Neuronal stem cell (in vitro differentiated cells): ENCODE data around the gene SGTA.
"Not testable (repeated sequence)": the region's sequence is repeated elsewhere in the genome, so short reads cannot be mapped to it uniquely, and the experiment has no call there.

ENCODE experiments used
- DNase-seq: peaks from one replicate; pipeline ENCODE4 v3.0.0-alpha.2; 2013; ENCODE audit warnings: low spot score
- H2AFZ ChIP-seq: one replicate; pipeline ENCODE4 v1.6.1; 2013; ENCODE audit warnings: mild to moderate bottlenecking, low read length, inconsistent platforms
- H2AK5ac ChIP-seq: 2 replicates; pipeline ENCODE4 v1.6.1; 2013; ENCODE audit warnings: low read depth, mild to moderate bottlenecking, inconsistent platforms, low read length, moderate library complexity, mixed read lengths
- H2BK120ac ChIP-seq: 2 replicates; pipeline ENCODE4 v1.6.1; 2013; ENCODE audit warnings: low read depth, mild to moderate bottlenecking, inconsistent platforms, low read length, moderate library complexity, mixed read lengths
- H2BK12ac ChIP-seq: one replicate; pipeline ENCODE4 v1.6.1; 2013; ENCODE audit warnings: low read length, inconsistent platforms
- H2BK15ac ChIP-seq: 2 replicates; pipeline ENCODE4 v1.6.1; 2013; ENCODE audit warnings: mild to moderate bottlenecking, low read length, inconsistent platforms, mixed read lengths
- H2BK5ac ChIP-seq: one replicate; pipeline ENCODE4 v1.6.1; 2013; ENCODE audit warnings: inconsistent platforms, mild to moderate bottlenecking, low read length, moderate library complexity
- H3K14ac ChIP-seq: one replicate; pipeline ENCODE4 v1.6.1; 2013; ENCODE audit warnings: low read length, inconsistent platforms
- H3K18ac ChIP-seq: 2 replicates; pipeline ENCODE4 v1.6.1; 2013; ENCODE audit warnings: low read length, inconsistent platforms
- H3K23ac ChIP-seq: 2 replicates; pipeline ENCODE4 v1.6.1; 2013; ENCODE audit warnings: low read depth, mild to moderate bottlenecking, mixed read lengths, low read length, inconsistent platforms; ENCODE audit not compliant: poor library complexity
- H3K27ac ChIP-seq: replicated peaks from 3 replicates; pipeline ENCODE4 v1.5.1; 2013; ENCODE audit warnings: low read length, inconsistent platforms
- H3K27me3 ChIP-seq, 3 experiments: 2 replicates each; pipeline ENCODE4 v1.6.1; 2013; ENCODE audit warnings: low read length in 3 of 3, mild to moderate bottlenecking in 2 of 3, inconsistent platforms in 1 of 3, low read depth in 1 of 3, mixed read lengths in 1 of 3, moderate library complexity in 1 of 3; ENCODE audit not compliant: control insufficient read depth in 3 of 3, insufficient read depth in 3 of 3
- H3K36me3 ChIP-seq, 2 donors: replicated peaks in 1 of 2; 2 replicates each; pipeline ENCODE4 v1.6.1; 2013; ENCODE audit warnings: low read length in 2 of 2; ENCODE audit not compliant: control insufficient read depth in 2 of 2, insufficient read depth in 2 of 2
- H3K4ac ChIP-seq: 2 replicates; pipeline ENCODE4 v1.6.1; 2013; ENCODE audit warnings: inconsistent platforms, mild to moderate bottlenecking, low read length, moderate library complexity
- H3K4me1 ChIP-seq, 2 donors: 1 replicate in 1 of 2; 2 replicates in 1 of 2; pipeline ENCODE4 v1.6.1; 2013; ENCODE audit warnings: low read length in 2 of 2, low read depth in 1 of 2; ENCODE audit not compliant: control insufficient read depth in 2 of 2, insufficient read depth in 1 of 2
- H3K4me2 ChIP-seq: one replicate; pipeline ENCODE4 v1.6.1; 2013; ENCODE audit warnings: mild to moderate bottlenecking, low read length, inconsistent platforms; ENCODE audit not compliant: insufficient read depth, poor library complexity, severe bottlenecking
- H3K4me3 ChIP-seq, 2 donors: 2 replicates each; pipeline ENCODE4 v1.5.1; 2013; ENCODE audit warnings: low read length in 2 of 2, mild to moderate bottlenecking in 2 of 2, inconsistent platforms in 1 of 2, moderate library complexity in 1 of 2
- H3K79me1 ChIP-seq: one replicate; pipeline ENCODE4 v1.6.1; 2013; ENCODE audit warnings: low read depth, mild to moderate bottlenecking, inconsistent platforms, low read length, moderate library complexity
- H3K9ac ChIP-seq: one replicate; pipeline ENCODE4 v1.6.1; 2013; ENCODE audit warnings: mild to moderate bottlenecking, low read depth, low read length, inconsistent platforms; ENCODE audit not compliant: poor library complexity
- H3K9me3 ChIP-seq, 2 donors: replicated peaks in 1 of 2; 2 replicates each; pipeline versions ENCODE3 to v1.6.1; 2013; ENCODE audit warnings: low read length in 2 of 2, mild to moderate bottlenecking in 2 of 2, inconsistent platforms in 1 of 2, low read depth in 1 of 2, mixed read lengths in 1 of 2, moderate library complexity in 1 of 2; ENCODE audit not compliant: control insufficient read depth in 2 of 2, insufficient read depth in 1 of 2
- H4K8ac ChIP-seq: one replicate; pipeline ENCODE4 v1.6.1; 2013; ENCODE audit warnings: low read depth, mild to moderate bottlenecking, inconsistent platforms, low read length, moderate library complexity
- H4K91ac ChIP-seq: one replicate; pipeline ENCODE4 v1.6.1; 2013; ENCODE audit warnings: low read length, low read depth, mild to moderate bottlenecking, inconsistent platforms; ENCODE audit not compliant: poor library complexity
- WGBS, 2 donors: extraction: QIAGEN DNeasy Blood & Tissue Kit; methylation state at CpG; one replicate each; pipeline ENCODE4 v1.1.7; 2013; ENCODE audit warnings: missing lambda C conversion rate in 2 of 2, mixed read lengths in 1 of 2; ENCODE audit not compliant: insufficient read length in 2 of 2, insufficient replicate concordance in 1 of 2; ENCODE audit errors: extremely low coverage in 2 of 2; 5-methylcytosine and 5-hydroxymethylcytosine counted together

The SGTA gene

DNA sequence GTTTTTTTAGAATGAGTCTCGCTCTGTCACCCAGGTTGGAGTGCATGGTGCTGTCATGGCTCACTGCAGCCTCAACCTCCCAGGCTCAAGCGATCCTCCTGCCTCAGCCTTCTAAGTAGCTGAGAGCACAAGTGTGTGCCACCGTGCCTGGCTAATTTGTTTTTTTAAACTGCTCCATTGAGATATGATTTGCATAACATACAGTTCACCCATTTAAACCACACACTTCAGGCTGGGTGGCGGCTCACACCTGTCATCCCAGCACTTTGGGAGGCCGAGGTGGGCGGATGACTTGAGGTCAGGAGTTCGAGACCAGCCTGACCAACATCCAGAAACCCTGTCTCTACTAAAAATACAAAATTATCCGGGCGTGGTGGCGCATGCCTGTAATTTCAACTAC lies 9.6 kb upstream of the SGTA start:
- not testable (repeated sequence) for H3K14ac ChIP-seq, H3K18ac ChIP-seq, H4K8ac ChIP-seq, H4K91ac ChIP-seq, H3K9ac ChIP-seq, H2BK15ac ChIP-seq, H2AFZ ChIP-seq, H2BK120ac ChIP-seq, H3K23ac ChIP-seq, H3K4me3 ChIP-seq, H2BK5ac ChIP-seq, H3K9me3 ChIP-seq, DNase-seq, H3K27me3 ChIP-seq, H3K4me1 ChIP-seq, H2AK5ac ChIP-seq, H3K4me2 ChIP-seq, H3K27ac ChIP-seq, H3K4ac ChIP-seq, H2BK12ac ChIP-seq
- peaks cover 22% of the 10 kb centered on the region for H3K79me1 ChIP-seq
- no CpG with 5 or more reads among the region's 10 CpGs for WGBS, 2 donors
- peaks cover 48 to 91% of the 10 kb centered on the region in 2 donors for H3K36me3 ChIP-seq

DNA sequence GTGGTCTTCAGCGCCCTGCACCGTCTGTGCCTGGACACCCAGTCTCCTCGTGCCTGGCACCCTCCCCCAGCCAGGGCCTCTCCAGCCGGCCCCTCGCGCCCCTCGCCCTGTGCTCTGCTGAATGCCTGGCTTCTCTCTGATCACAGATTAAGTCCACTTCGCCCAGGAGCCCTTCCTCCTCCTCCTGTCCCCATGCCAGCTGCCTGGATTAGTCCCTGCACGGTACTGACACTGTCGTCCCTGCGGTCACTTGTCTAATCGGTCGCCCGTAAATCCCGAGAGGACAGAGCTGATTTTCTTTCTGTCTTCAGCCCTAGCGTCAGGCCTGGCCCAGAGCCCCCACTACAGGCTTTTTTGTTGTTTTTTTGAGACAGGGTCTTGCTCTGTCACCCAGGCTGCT lies 8.8 kb upstream of the SGTA start:
- no peak overlapping the region for H3K4ac ChIP-seq
- peaks cover 43 to 91% of the 10 kb centered on the region in 2 donors for H3K36me3 ChIP-seq
- H3K4me1 ChIP-seq = no peaks in the 10 kb centered on the region
- H3K4me3 ChIP-seq = no peak overlapping the region
- no peak overlapping the region for H3K18ac ChIP-seq
- H3K23ac ChIP-seq = peak overlapping the region; percentile 31
- no peak overlapping the region for H3K27ac ChIP-seq
- H4K91ac ChIP-seq = no peak overlapping the region
- no peak overlapping the region for H3K4me2 ChIP-seq
- H3K9ac ChIP-seq = no peak overlapping the region
- no peak overlapping the region for H3K14ac ChIP-seq
- no peak overlapping the region for H2BK120ac ChIP-seq
- H2AK5ac ChIP-seq = no peak overlapping the region
- H2AFZ ChIP-seq = no peak overlapping the region
- H3K9me3 ChIP-seq = no peaks in the 10 kb centered on the region
- H4K8ac ChIP-seq = no peak overlapping the region
- WGBS, 2 donors = no CpG with 5 or more reads among the region's 16 CpGs
- no peak overlapping the region for H2BK12ac ChIP-seq
- no peak overlapping the region for H2BK5ac ChIP-seq
- H3K79me1 ChIP-seq = peaks cover 22% of the 10 kb centered on the region
- DNase-seq = no peak
- no peak overlapping the region for H2BK15ac ChIP-seq
- H3K27me3 ChIP-seq = no peaks in the 10 kb centered on the region

DNA sequence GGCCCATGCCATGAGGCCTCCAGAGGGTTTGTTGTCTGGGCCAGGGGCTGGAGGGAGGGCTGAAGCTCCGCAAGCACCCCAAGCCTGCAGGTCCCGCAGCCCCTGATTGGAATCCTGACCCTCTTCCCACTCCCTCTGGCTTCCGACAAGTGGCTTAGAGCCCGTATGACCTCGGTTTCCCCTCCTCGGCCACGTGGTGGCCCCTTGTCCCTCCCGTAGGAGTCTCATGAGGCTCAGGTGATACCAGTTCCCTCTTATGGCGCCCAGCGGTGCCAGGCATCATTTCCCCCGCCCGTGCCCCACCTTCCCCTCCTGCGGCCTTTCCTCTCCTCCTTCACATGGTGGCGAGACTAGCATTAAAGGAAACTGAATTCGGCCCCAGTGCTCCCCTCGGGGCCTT lies 8.4 kb upstream of the SGTA start:
- no peak overlapping the region for H2BK120ac ChIP-seq
- H2BK5ac ChIP-seq = no peak overlapping the region
- no peak overlapping the region for H2AK5ac ChIP-seq
- H3K4me3 ChIP-seq = no peak overlapping the region
- H2BK12ac ChIP-seq = no peak overlapping the region
- H3K4ac ChIP-seq = no peak overlapping the region
- peaks cover 38 to 88% of the 10 kb centered on the region in 2 donors for H3K36me3 ChIP-seq
- peaks cover 18% of the 10 kb centered on the region for H3K79me1 ChIP-seq
- H2BK15ac ChIP-seq = no peak overlapping the region
- H4K91ac ChIP-seq = no peak overlapping the region
- H3K4me1 ChIP-seq = no peaks in the 10 kb centered on the region
- no peaks in the 10 kb centered on the region for H3K9me3 ChIP-seq
- DNase-seq = no peak
- H2AFZ ChIP-seq = no peak overlapping the region
- H3K4me2 ChIP-seq = no peak overlapping the region
- no CpG with 5 or more reads among the region's 16 CpGs for WGBS, 2 donors
- H3K27me3 ChIP-seq = no peaks in the 10 kb centered on the region
- no peak overlapping the region for H3K14ac ChIP-seq
- peak overlapping the region; percentile 70 for H3K9ac ChIP-seq
- H4K8ac ChIP-seq = no peak overlapping the region
- H3K23ac ChIP-seq = peak overlapping the region; percentile 31
- no peak overlapping the region for H3K18ac ChIP-seq
- H3K27ac ChIP-seq = no peak overlapping the region

DNA sequence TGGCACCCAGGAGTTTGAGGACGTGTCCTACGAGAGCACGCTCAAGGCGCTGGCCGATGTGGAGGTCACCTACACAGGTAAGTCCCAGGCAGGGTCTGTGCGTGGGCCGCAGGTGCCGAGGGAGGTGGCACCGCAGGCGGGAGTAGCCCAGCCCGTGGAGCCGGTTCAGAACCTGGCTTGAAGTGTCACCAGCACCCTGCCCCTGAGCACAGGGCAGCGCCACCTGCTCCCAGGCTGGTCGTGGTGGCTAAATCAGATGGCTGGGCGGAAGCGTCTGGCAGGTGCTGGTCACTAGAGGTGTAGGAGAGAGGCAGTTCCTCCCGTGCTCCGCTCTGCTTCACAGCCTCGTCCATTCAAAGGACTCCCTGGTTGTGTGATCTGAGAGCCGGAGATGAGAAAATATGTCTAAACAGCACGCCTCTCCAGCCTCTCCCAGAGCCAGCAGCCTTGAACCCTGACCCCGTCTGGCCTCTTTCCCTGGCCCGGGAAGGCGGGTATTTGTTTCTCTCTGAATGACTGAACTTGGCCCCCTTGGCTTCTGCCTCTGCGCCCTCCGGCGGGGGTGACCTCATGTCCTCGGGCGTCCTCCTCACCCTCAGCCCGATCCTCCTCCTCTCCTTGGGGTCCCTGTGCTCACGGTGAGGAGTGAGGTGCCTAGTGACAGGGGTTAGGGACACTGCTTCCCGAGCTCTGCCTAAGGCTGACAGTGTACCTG lies 7.6 kb upstream of the SGTA start:
- H2AK5ac ChIP-seq = no peak overlapping the region
- H3K18ac ChIP-seq = no peak overlapping the region
- H3K4ac ChIP-seq = no peak overlapping the region
- H2BK120ac ChIP-seq = no peak overlapping the region
- no peak overlapping the region for H2BK5ac ChIP-seq
- no peaks in the 10 kb centered on the region for H3K27me3 ChIP-seq
- H3K9me3 ChIP-seq = no peaks in the 10 kb centered on the region
- H3K4me3 ChIP-seq = no peak overlapping the region
- peaks cover 32 to 81% of the 10 kb centered on the region in 2 donors for H3K36me3 ChIP-seq
- no peak overlapping the region for H3K27ac ChIP-seq
- no peak overlapping the region for H4K8ac ChIP-seq
- DNase-seq = no peak
- peaks cover 18% of the 10 kb centered on the region for H3K79me1 ChIP-seq
- H2AFZ ChIP-seq = no peak overlapping the region
- H2BK12ac ChIP-seq = no peak overlapping the region
- no peak overlapping the region for H3K4me2 ChIP-seq
- H2BK15ac ChIP-seq = no peak overlapping the region
- no peak overlapping the region for H3K9ac ChIP-seq
- peak overlapping the region; percentile 43 for H3K23ac ChIP-seq
- H3K14ac ChIP-seq = no peak overlapping the region
- WGBS, 2 donors = no CpG with 5 or more reads among the region's 32 CpGs
- no peaks in the 10 kb centered on the region for H3K4me1 ChIP-seq
- no peak overlapping the region for H4K91ac ChIP-seq
